B cell (primary cell): Measurements from ENCODE around the gene CD151. TPM values are rescaled to one million over a fixed set of nuclear protein-coding genes. Genes with fewer than 3 reads are reported as not detected.

Source experiments
- ATAC-seq: fragments of 200-7000 bp; cut with Tn5 transposase; one replicate; pipeline ENCODE4 v1.10.0; 2021; ENCODE audit warnings: low read depth, mild to moderate bottlenecking, moderate number of reproducible peaks, moderate library complexity
- CTCF ChIA-PET: fragments of 350-600 bp; sonication (Branson Sonifier 250); formaldehyde crosslinking; loops from one replicate; lab custom pipeline; 2021; ENCODE audit warnings: antibody characterized with exemption, inconsistent platforms; lab: Charles Lee
- POLR2A ChIA-PET: fragments of 350-600 bp; sonication (Branson Sonifier 250); formaldehyde crosslinking; loops from one replicate; lab custom pipeline; 2021; ENCODE audit warnings: antibody characterized with exemption; lab: Charles Lee
- DNase-seq: peaks from one replicate; pipeline ENCODE4 v3.0.0; 2013
- H2AFZ ChIP-seq: 2 replicates; pipeline ENCODE4 v1.6.1; 2012; ENCODE audit warnings: mild to moderate bottlenecking, low read depth, low read length; ENCODE audit not compliant: insufficient read depth, poor library complexity, severe bottlenecking
- H3K27ac ChIP-seq, 2 donors: 1 replicate in 1 of 2; 2 replicates in 1 of 2; pipeline ENCODE4 v1.5.1; 2012 to 2013; ENCODE audit warnings: low read length in 2 of 2, mild to moderate bottlenecking in 2 of 2, moderate library complexity in 1 of 2
- H3K27me3 ChIP-seq, 4 experiments: fragments of 200-600 bp in 1 of 4; sonication (generic) in 1 of 4; replicated peaks in 1 of 4; 1 replicate in 2 of 4; 2 replicates in 2 of 4; pipeline versions ENCODE4 v1.6.1 to v1.7.0; 2013 to 2016; ENCODE audit warnings: low read length in 3 of 4, mild to moderate bottlenecking in 2 of 4, mixed read lengths in 1 of 4, moderate library complexity in 1 of 4; ENCODE audit not compliant: insufficient read depth in 4 of 4, control insufficient read depth in 3 of 4; ENCODE audit errors: control extremely low read depth in 1 of 4
- H3K36me3 ChIP-seq, 2 experiments: replicated peaks in 1 of 2; 1 replicate in 1 of 2; 2 replicates in 1 of 2; pipeline versions ENCODE4 v1.6.1 to v1.7.1; 2013; ENCODE audit warnings: low read length in 1 of 2; ENCODE audit not compliant: insufficient read depth in 2 of 2, control insufficient read depth in 1 of 2; ENCODE audit errors: control extremely low read depth in 1 of 2, extremely low read depth in 1 of 2
- H3K4me1 ChIP-seq, 2 donors: fragments of 200-600 bp in 1 of 2; sonication (generic) in 1 of 2; 1 replicate in 1 of 2; 2 replicates in 1 of 2; pipeline versions ENCODE4 v1.5.1 to v1.6.1; 2013 to 2017; ENCODE audit warnings: low read length in 2 of 2; ENCODE audit not compliant: control insufficient read depth in 2 of 2, insufficient read depth in 2 of 2
- H3K4me2 ChIP-seq: replicated peaks from 2 replicates; pipeline ENCODE3; 2012; ENCODE audit warnings: mild to moderate bottlenecking, low read depth, low read length; ENCODE audit not compliant: poor library complexity, severe bottlenecking
- H3K4me3 ChIP-seq, 5 experiments: fragments of 200-600 bp in 1 of 5; sonication (generic) in 1 of 5; 1 replicate in 3 of 5; 2 replicates in 2 of 5; pipeline versions ENCODE4 v1.5.1 to v1.7.0; 2011 to 2016; ENCODE audit warnings: low read length in 4 of 5, mild to moderate bottlenecking in 4 of 5, low read depth in 2 of 5, control low read depth in 1 of 5, moderate library complexity in 1 of 5; ENCODE audit not compliant: insufficient read depth in 1 of 5; ENCODE audit errors: control extremely low read depth in 1 of 5, extremely low read depth in 1 of 5
- H3K79me2 ChIP-seq: fragments of 200-600 bp; sonication (generic); one replicate; pipeline ENCODE4 v1.6.0; 2016; ENCODE audit warnings: low read length; ENCODE audit not compliant: control insufficient read depth, insufficient read depth
- H3K9ac ChIP-seq: fragments of 200-600 bp; sonication (generic); 2 replicates; pipeline ENCODE4 v1.6.1; 2017; ENCODE audit warnings: mild to moderate bottlenecking, low read length, moderate library complexity
- H3K9me3 ChIP-seq, 3 donors: one replicate each; pipeline versions ENCODE4 v1.6.1 to v1.7.1; 2013; ENCODE audit warnings: low read length in 2 of 3; ENCODE audit not compliant: control insufficient read depth in 2 of 3, insufficient read depth in 1 of 3; ENCODE audit errors: control extremely low read depth in 1 of 3
- H4K20me1 ChIP-seq: 2 replicates; pipeline ENCODE4 v1.6.0; 2012; ENCODE audit warnings: mild to moderate bottlenecking, low read length; ENCODE audit not compliant: insufficient read depth, control insufficient read depth, poor library complexity, severe bottlenecking
- H3K27ac Mint-ChIP-seq: one replicate; pipeline ENCODE4 v1.8.0; 2021; ENCODE audit warnings: mixed read lengths
- H3K27me3 Mint-ChIP-seq: one replicate; pipeline ENCODE4 v1.8.0; 2021; ENCODE audit warnings: mixed read lengths
- H3K4me1 Mint-ChIP-seq: one replicate; pipeline ENCODE4 v1.8.0; 2021; ENCODE audit warnings: mixed read lengths
- H3K4me3 Mint-ChIP-seq: one replicate; pipeline ENCODE4 v1.8.0; 2021; ENCODE audit warnings: mixed read lengths
- H3K9me3 Mint-ChIP-seq: one replicate; pipeline ENCODE4 v1.8.0; 2022; ENCODE audit warnings: mixed read lengths; ENCODE audit not compliant: insufficient read depth
- CTCF ChIP-seq: fragments of 200-600 bp; IDR thresholded peaks from one replicate; pipeline ENCODE4 v1.8.0; 2022; ENCODE audit warnings: antibody characterized with exemption, mild to moderate bottlenecking
- EZH2 ChIP-seq: IDR thresholded peaks from 2 replicates; pipeline ENCODE4 v1.6.1; 2012; ENCODE audit warnings: borderline replicate concordance, low read depth, mild to moderate bottlenecking, moderate library complexity, low read length; ENCODE audit not compliant: insufficient read depth, poor library complexity, severe bottlenecking
- WGBS: methylation state at CpG from one replicate; pipeline ENCODE4 v1.1.5; 2013; ENCODE audit warnings: missing lambda C conversion rate; ENCODE audit not compliant: insufficient coverage; 5-methylcytosine and 5-hydroxymethylcytosine counted together
- intact Hi-C: fragments of 100-400 bp; cut with micrococcal nuclease; formaldehyde crosslinking; loops from one replicate; pipeline ENCODE4 v1.10.0; 2022
- polyA plus RNA-seq: library from polyadenylated mRNA; depleted of rRNA; stranded (reverse); fragments of >200 nt; gene quantifications from 2 replicates; pipeline ENCODE4 v1.2.3, GENCODE V29; 2012
- total RNA-seq, 2 donors: library from RNA; stranded (reverse); fragments of 120-200 nt in 1 of 2; gene quantifications; 1 replicate in 1 of 2; 2 replicates in 1 of 2; pipeline versions ENCODE4 v1.2.3 to v1.2.4, GENCODE V29; 2013 to 2022

CD151 gene
- total and polyA plus RNA-seq, 2 donors (not counting 1 experiment from before 2014, with no cell fraction given), result 24.4 to 25.5 TPM

- Histone ChIP-seq H3K79me2 (peaks cover 44% of the 10 kb centered on the region), H3K27ac (no peak overlapping the region), H3K4me3 (peak overlapping the region in 3 of 5 experiments; percentile 91 to 95 (median 94)), H3K36me3 (peaks cover 0 to 11% of the 10 kb centered on the region in 2 experiments), H3K4me2 (peak overlapping the region; percentile 99), H3K9ac (peak overlapping the region; percentile 89), H3K9me3 (peaks cover 0 to 2% (median 0%) of the 10 kb centered on the region in 3 donors), H2AFZ (no peak overlapping the region), H4K20me1 (peaks cover 64% of the 10 kb centered on the region), H3K4me1 (peaks cover 17 to 35% of the 10 kb centered on the region in 2 donors), H3K27me3 (peaks cover 0 to 6% (median 0%) of the 10 kb centered on the region in 4 experiments)
- ATAC-seq, result no peak
- WGBS, result 67% methylated on average over 31 of the region's 38 CpGs
- ChIA-PET CTCF (interaction anchor here (1.3 to 1.6 kb wide), 2 partner anchors 11 to 24 kb away, joined by 4 read pairs; partner anchors contain the start of gene PNPLA2), POLR2A (interaction anchor here (0.6 to 1.5 kb wide), 5 partner anchors 25 to 426 kb away, joined by 3 to 11 read pairs (median 4); partner anchors contain the start of gene CD151)
- TF ChIP-seq EZH2 (no peak), CTCF (no peak)
- Mint-ChIP-seq H3K27ac (peak overlapping the region; percentile 59), H3K4me1 (peaks cover 20% of the 10 kb centered on the region), H3K4me3 (peak overlapping the region; percentile 67), H3K27me3 (no peaks in the 10 kb centered on the region), H3K9me3 (no peaks in the 10 kb centered on the region)
- intact Hi-C loops, result loop anchor here (5.0 to 10.0 kb wide), 4 partner anchors 68 to 588 kb away; partner anchors contain the start of genes BET1L, HRAS, LRRC56 and PTDSS2
- DNase-seq, result no peak
These were observed 37.8 kb upstream of the CD151 start for GRCh38 chr11:794766-795633.
